ENCODE data around the gene ANKRD42. TPM values are rescaled to one million over a fixed set of nuclear protein-coding genes. Genes with fewer than 3 reads are reported as not detected.

ANKRD42 gene
- total and polyA plus RNA-seq, 2 of the 8 experiments (the other 6 are each of a cell fraction or from before 2014, with no cell fraction given) = 2.0 to 5.5 TPM

- TF ChIP-seq CHD7 (IDR thresholded peaks at IDR 0.05; ENCODE audit: insufficient replicate concordance, low read length) (no peak), SIX5 (IDR thresholded peaks at IDR 0.05; ENCODE audit: low read depth, low read length) (no peak), CTBP2 (IDR thresholded peaks at IDR 0.05; ENCODE audit: borderline replicate concordance, insufficient read depth, insufficient read length, low read length) (no peak), MAFK (IDR thresholded peaks at IDR 0.05; ENCODE audit: low read depth, low read length) (no peak), HDAC6 (IDR thresholded peaks at IDR 0.05; ENCODE audit: low read depth, low read length) (no peak), YY1 (IDR thresholded peaks at IDR 0.05; ENCODE audit: low read depth, low read length) (no peak), SRF (IDR thresholded peaks at IDR 0.05; ENCODE audit: low read depth, low read length) (no peak), CHD2 (IDR thresholded peaks at IDR 0.05; ENCODE audit: low read length) (no peak), MAX (IDR thresholded peaks at IDR 0.05) (no peak), RAD21 (IDR thresholded peaks at IDR 0.05 in 1 of 2, conservative IDR thresholded peaks at IDR 0.05 in 1 of 2; ENCODE audit: low read depth in 2 of 2, low read length in 2 of 2) (no peak), SP1 (IDR thresholded peaks at IDR 0.05; ENCODE audit: low read depth, low read length) (no peak), CREB1 (IDR thresholded peaks at IDR 0.05) (no peak), PHF8 (conservative IDR thresholded peaks at IDR 0.05; ENCODE audit: low read depth, low read length) (no peak)
Measured at GRCh38 chr11:83222499-83222898, 29.0 kb downstream of the ANKRD42 start (continued).

All from H1 (cell line).